ENCODE measurements around the gene HS1BP3.

GRCh38 chr2:20625491-20626391, 25.2 kb downstream of the HS1BP3 start:
- TF ChIP-seq EZH2phosphoT487 (IDR thresholded peaks at IDR 0.05; ENCODE audit: insufficient read depth, low read depth) = no peak
- TF ChIP-seq EZH2 (IDR thresholded peaks at IDR 0.05; ENCODE audit: insufficient read depth, poor library complexity, severe bottlenecking) = no peak

Data from GM23248 (cell line).